Fibroblast of skin of back (primary cell): ENCODE measurements around the gene ANKS1A.

Experiments
- DNase-seq: peaks from one replicate; pipeline ENCODE4 v3.0.0-alpha.2; 2013

Gene ANKS1A

DNA sequence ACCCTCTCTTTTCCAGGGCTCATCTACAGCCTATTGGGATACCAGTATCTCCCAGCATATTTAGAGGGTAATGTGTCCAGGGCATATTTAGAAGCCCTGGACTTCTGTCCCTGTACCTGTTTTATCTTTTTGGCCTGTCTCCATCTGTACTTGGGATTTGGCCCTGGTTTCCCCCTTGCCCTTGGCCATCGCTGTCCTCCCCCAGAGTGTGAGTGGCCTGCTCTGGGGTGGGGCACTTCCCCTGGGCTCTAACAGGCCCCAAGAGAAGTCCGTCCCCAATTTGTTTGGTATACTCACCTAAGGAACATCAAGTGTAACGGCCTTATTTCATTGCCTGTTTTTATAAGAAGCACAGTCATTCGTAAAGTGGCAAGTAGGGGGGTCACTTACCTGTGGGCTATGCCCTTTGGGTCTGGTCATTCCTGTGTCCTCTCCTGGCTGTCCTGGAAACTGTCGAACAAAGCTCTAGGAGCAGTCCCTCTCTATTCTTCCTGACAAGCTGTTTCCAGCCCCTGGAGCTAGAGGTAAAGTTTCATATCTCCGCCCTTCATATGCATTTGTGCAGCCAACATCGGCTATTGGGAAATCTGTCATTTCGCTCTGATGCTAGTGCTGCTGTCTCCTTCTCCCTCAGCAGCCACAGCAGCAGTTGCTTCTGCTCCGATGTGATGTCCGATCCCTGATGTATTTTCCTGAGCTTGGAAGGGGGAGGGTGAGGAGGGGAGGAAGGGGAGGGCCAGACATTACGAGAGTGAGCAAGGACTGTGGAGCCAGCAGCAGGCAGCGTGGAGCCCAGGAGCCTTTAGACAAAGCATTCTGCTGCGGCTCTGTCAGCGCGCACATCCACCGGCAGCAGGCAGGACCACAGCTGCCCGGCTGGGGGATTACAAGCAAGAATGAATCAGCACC, 168.6 kb downstream of the ANKS1A start:
- DNase-seq: no peak

DNA sequence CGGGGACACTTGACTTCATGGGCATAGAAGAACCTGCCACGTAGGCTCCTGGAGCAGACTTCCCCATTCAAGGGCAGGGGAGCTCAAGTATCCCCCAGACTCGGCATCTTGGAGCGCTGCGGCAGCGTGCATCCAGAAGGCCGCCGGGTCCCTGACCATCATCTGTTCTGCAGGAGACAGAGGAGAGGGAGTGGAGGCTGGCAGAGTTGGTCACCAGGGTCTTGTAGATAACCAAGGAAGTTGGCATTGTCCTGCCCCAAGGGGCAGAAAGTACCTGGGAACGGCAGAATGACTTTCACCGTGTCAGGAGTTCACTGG, 169.3 kb downstream of the ANKS1A start:
- no peak for DNase-seq

DNA sequence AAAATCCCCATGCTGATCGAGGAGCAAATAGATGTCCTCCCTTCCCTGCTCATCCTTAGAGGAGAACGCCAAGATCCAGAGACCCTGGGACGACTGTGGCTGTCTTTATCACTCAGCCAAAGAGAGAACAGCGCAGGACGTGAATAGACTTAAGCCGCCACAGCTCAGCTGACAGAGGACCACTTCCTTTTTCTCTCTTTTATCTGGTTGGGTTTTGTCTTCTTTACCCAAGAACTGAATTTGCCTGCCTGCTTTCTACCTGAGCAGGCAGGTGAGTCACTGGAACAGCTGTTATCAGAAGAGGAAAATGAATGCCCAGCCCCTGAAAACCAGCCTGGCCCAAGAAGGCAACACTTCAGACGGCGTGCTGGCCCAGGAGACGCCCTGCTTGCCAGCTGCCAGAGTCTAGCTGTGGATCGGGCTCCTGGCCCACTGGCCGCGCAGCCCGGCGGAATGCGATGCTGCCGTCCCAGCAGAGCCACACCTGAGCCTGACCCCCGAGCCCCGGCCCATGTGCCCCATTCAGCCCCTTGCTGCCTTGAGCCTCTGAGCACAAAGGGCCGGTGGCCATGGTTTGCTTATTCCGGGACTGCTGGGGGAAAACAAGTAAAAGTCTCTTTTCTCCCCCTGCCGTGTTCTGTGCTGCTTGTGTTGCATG, 169.9 kb downstream of the ANKS1A start:
- no peak for DNase-seq

DNA sequence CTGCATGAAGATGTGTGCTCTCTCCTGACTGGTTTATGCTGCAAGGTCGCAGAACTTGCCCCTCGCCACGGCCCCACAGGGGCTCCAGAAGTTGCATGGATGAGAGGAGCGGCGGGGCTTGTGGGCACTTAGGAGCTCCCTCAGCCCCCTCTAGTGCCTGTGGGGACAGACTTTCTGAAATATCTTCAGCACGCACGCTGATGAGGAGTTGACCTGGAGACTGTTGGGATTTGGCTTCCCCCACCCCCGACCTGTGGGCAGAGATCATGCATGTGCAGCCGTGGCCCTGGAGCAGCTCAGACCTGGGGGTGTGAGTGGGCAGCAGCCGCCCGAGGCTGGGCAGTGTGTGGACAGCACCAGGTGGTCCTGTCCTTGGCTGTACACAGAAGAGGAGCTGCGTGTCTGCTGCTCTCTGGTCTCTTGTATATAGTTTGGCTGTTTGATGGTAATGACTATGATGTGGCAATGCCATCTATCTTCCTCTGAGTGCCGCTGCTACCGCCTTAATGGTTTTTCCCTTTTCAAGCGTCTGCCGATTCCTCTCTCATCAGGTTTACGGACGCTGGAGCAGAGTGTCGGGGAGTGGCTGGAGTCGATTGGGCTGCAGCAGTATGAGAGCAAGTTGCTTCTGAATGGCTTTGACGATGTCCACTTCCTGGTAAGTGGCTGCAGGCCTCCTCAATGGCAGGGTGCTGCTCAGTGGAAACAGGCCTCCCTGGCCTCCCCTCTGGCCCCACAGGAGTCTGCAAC, 170.7 kb downstream of the ANKS1A start:
- no peak for DNase-seq

DNA sequence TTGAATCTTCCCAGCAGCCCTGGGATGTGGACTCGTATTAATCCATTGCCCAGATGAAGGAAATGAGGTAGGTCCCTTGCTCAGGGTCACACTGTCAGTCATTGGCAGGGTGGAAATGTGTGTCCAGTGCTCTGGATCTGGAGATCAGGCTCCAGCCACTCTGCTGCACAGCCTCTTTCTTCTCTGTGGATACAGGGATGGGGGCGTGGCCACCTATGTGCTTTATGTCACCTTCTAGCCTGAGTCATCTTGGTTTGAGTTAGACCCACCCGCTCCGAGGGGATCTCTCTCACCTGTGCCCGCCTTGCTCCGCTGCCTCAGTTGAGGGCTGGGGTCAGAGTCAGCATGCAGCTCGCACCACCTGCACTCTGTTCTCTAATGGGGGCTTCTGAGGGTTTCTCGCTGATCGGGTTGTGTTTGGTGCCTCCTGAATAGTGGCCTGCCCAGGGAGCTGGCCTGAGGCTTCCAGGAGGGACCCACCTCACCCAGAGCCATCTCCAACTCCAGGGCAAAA, 172.1 kb downstream of the ANKS1A start:
- no peak for DNase-seq

DNA sequence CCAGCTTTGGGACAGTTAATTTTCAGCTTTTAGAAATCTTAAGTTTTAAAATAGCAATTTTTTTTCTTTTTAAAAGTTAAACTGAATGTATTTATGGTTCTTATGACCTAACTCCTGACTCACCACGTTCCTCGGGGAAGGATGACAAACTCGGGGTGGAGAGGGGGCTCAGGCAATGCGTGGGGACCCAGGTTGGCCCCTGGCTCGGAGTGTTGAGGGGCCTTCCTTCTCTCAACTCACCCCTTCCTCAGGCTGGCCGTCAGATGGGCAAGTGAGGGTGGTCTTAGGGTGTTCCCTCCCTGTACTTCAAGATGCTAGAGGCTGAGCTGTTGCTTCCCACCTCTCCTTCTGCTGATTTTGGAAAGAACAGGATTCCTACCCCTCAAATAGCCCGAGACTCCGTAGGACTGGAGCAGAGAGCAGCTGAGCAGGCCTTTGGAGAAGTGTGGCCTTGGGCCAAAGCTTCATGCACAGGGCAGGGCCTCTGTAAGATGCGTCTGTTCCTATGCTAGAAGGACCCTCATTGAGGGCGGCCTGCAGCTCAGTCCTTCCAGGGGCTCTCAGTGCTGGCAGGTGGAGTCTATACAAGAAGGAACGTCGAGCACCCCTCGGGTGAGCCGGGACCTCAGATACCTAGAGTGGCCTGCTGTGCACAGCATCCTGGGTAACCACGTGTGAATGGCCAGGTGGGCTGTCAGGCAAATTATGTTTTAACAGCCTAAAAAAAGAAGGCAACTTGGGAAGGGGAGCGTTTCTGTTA, 172.8 kb downstream of the ANKS1A start:
- DNase-seq: no peak

DNA sequence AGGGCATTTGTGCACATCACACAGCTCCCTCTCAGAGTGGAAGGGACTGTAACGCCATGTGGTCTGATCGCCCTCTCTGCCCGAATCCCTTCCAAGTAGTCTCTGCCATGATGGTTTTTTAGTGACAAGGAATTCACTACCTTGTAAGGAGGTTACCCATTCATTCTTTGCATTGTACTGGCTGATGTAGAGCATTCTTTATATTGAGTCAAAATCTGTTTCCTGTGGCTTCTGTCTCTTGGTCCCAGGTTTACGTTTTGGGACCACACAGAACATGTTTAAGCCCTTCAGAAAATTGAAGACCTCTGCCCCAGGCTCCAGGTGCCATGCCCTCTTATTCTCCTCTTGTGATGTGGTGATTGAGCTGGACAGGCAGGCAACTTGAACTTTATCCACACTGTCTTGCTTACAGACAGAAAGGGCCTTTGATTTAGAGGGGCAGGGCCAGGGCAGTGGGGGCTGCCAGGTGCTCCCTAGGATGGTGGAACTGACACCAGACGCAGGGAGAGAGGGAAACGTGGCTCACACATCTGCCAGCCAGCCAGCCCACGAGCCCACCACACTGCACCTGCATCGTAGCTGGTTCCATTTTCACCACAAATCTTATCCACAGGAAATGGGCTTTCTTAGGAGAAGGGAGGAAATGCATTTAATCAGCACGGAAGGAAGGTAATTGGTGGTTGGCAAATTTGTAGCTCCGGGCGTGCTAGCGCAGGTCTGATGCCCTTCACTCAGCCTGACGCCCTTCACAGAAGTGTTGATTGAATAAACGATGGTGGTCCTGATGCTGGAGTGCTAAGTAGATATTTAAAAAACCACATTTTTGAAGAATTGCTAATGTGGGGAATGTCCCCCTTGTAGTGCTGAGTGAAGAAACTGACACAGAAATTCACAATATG, 173.9 kb downstream of the ANKS1A start:
- DNase-seq: no peak

DNA sequence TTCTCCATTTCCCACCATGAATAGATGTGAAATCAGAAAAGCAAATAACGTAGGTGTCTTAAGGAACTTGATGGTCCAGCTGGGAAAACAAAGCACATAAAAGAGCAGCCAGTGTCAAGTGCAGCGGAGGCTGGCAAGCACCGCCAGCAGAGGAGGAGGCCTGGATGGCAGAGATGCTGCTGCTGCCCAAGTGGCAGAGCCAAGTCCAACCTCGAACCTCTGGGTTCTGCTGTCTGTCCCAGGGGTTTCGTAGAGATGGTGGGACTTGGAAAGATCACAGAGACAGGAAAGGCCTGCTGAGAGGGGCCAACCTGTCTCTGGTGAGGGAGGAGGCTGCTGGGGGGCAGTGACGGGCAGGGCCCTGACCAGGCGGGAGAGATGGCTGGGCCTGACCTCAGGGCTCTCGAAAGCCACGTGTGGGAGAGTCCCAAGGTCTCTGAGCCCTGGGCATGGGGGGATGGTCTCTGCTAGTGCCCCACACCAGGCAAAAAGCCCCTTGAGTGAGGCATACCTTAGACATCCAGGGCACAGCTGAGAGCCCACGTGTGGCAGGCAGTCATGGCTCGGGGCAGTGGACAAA, 174.7 kb downstream of the ANKS1A start:
- DNase-seq: no peak

DNA sequence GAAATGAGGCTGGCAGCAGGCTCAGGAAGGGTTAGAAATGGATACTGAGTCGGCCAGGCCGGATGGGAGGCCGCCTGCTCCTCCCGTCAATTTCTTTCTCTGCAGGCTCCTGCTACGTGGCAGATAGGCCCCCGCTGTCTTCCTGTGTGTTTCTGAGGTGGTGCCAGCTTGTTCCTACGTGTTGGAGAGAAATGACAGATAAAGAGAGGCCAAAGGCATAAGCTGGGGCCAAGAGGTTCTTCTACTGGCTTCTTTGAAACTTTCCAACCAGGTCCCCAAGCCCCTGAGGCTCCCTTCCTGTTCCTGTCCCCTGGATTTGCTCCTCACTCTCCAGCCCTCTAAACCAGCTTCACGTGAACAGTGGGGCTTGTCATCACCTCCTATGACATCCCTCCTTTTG, 175.2 kb downstream of the ANKS1A start:
- DNase-seq: no peak

DNA sequence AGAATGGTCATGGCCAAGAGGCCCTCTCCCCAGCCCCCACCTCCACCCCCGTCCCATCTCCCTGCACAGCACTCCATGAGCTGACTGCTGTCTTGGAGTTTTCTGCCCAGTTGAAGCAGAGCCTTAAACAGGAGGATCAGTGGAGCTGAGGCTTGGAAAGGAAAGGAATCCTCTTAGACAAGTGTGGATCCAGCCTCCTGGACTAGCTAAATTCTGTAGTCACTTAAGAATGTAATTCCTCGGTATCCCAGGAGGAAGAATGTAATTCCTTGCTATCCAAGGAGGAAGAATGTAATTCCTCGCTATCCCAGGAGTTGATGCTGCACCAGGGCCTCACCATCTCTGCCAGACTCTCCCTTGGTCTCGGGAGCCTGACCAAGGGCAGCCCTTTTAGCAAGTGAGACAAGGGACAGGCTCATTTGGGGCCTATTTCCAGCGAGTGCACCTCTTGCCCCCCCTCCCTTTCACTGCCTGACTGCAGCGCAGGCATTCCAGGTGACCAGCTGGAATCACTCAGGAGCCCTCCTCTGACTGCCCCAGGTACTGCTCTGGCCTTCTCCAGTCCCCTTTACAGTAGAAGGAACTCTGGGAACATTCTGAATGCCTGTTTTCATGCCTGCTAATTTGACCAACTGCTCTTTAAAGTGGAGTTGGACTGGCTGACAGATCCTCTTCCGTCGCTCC, 175.8 kb downstream of the ANKS1A start:
- peak; percentile 38 for DNase-seq

DNA sequence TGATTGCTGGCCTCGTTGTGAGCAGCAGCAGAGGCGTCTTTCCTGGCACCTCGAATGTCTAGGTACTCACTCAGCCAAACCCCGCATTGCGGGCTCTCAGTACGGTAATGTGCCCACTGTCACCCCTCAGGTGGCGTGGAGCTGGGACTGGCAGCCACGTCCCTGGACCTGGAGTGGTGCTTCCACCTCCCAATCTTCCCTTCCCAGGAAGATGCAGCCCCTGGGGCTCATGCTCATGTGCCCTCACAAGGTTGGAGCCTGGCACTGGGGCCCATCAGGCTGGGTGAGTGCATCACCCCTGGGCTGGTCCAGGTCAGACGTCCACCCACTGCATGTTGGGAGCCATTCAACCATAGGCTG, 176.4 kb downstream of the ANKS1A start:
- DNase-seq: no peak

DNA sequence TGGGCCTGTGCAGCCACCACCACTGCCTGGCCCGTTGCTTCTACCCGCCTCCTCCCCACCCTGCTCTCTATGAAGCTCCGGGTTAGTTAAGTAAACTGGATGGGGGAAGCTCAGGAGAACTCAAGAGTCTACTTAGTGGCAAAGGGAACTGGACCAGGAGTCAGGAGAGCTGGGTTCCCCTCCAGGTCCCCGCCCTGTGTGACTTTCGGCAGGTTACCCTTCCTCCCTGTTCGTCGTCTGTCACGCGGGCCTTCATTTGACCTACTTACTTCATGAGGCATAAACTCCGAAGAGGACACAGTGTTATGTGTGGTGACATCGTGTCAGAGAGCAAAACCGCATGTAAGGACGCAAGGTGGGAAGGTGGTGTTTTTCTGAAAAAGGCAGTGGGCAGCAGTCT, 176.8 kb downstream of the ANKS1A start:
- no peak for DNase-seq

DNA sequence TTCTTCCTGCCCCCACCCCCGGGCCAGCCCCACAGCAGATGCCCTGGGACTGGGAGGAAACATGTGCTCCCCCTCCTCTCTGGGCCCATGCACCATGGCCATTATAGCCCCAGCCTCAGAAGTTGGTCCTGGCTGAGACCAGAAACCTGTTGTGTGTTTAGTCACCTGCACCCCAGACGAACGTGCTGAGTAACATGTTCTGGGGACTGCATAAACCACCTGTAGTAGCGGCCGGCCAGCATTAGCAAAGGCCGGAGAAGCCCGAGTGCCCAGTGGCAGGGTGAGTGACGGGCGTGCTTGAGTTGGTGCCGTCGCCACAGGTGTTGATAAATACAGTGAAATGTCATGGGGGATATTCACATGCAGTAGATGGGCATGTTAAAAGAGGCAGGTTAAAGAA, 178.2 kb downstream of the ANKS1A start:
- no peak for DNase-seq

DNA sequence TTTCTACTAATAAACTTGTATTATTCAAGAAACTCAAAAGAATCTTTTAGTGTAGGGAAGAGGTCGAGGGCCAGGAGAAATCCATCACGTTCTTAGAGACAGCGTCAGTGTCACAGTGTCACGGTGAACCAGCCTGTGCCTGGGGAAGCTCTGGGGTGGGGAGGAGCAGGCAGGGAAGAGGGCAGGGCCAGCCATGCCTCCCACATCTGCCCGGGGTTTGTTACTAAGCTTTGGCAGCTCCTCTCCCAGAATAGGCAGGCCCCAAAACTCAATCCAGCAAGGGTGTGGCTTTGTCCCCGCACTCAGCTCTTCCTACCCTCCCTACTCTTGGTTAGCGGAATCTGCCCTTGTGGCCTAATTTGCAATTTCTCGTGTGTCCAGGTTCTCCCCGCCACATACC, 179.2 kb downstream of the ANKS1A start:
- DNase-seq: no peak

DNA sequence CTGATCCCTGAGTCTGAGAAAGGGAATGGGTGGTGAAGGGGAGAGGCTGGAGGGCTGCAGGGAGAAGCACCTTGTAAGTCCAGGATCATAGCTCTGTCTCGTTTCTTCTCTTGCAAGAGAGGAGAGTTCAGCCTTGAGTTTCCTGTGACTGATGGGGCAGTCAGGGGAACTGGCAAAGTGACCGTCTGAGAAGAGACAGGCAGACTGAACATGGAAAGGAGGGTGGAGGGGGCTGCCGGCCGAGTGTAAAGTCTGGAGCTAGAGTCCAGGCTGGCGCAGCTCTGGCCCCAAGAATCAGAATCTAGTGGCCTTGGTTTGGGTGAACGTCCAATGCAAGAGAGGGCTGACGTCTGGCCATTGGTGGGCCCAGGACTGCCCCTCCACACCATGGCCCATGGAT, 179.6 kb downstream of the ANKS1A start:
- no peak for DNase-seq

DNA sequence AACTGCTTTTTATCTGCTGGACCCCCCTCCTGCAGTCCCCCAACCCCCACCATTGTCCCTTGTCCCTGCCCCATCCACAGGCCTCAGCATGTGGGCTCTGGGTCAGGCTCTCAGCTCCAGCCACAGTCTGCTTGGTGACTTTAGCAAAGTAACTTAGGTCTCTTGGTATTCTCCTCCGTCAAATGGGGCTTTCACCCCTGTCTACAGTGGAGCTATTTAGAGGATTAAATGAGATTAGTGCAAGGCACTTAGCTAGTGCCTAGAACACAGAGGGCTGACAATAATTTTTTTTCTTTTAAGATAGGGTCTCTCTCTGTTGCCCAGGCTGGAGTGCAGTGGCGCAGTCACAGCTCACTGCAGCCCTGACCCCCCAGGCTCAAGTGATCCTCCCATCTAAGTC, 180.2 kb downstream of the ANKS1A start:
- DNase-seq: no peak

DNA sequence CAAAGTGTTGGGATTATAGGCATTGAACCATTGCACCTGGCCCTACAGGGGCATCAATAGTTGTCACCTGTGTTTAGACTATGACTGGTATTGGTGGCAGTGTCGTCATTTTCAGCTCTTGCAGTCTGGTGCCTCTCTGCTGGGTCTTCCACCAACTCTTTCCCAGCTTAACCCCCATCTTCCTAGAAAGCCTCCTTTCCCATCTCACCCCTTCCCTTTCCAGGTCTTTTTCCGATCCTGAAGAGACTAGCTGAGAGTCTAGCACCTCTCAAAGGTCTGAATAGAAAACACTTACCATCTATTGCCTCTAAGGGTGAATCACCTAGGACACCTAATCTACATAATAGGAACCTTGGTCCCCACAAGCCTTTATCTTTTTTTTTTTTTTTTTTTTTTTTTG, 181.1 kb downstream of the ANKS1A start:
- no peak for DNase-seq

DNA sequence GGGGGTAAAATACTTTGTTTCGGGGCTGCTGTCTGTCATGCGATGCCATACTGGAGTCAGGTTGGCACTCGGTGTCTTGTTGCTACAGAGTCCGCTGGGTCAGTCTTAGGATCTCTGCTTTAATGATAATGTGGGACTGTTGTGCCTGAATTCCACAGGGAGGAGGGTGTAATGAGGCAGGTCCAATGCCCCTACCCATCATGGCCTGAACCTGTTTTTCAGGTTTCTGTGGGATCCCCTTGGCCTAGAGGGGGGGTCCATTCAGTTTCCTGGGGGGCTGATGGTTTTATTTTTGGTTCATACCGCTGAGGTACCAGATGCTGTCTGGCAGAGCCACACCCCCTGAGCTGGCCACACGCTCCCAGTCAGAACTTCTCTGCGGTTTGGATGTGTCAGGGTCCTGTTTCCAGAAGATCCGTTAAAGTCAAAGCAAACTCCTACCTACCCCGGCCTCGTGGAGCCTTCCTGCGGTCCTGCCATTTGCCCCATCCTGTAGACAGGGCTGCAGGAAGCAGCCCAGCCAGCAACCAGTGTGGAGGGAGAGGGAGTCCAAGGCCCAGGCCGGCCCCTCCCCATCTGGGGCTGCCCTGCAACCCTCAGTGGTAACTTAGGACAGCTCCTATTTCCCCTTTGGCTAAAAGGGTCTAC, 182.4 kb downstream of the ANKS1A start:
- no peak for DNase-seq

DNA sequence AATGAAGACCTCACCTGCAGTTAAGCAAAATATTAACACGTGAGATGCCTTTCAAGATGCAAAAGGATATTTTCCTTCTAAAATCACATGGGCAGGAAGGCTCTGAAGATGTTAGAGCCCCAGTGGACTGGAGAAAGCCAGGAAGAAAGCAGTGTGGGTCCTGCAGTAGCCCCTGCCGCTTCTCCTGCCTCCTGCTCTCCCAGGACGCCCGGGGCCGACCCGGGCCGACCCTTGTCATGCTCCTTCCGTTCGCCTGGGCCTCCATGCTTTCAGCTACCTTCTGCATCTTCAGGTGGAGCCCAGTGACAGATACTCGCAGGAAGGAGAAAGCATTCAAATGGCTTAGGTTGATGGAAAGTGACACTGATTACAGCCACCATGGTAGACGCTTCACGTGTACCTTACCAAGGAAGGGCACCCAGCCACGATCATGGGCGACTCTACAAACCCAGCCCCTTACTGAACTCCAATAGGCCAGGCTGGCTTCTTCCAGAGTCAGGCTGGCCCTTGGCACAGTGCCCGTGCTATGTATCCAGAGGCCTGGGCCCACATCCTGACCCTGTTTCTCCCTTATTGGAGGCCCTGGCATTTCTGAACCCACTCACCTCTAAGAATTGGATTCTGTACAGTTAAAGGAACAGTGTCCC, 183.1 kb downstream of the ANKS1A start:
- DNase-seq: no peak

DNA sequence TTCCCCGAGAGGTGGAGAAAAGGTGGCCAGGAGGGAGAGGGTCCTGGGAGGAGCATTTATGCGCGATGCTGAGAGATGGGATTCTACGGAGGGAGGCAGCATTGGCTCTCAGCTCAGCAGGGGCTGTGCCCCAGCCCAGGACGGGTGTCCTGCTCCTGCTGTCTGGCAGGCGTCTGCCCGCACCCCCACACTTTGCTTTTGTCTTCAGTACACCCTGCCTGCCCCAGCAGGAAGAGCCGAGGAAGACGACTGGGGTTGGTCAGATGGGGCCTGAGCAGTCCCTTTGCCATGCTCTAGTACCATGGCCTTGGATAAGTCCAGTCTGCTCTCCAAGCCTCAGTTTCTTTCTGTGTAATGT, 183.6 kb downstream of the ANKS1A start:
- DNase-seq: no peak
